K562 (cell line): ENCODE results near the gene CD72. TPM values are rescaled to one million over a fixed set of nuclear protein-coding genes. Genes with fewer than 3 reads are reported as not detected.

ENCODE experiments used
- CC2D1A ChIP-seq: fragments of 450-650 bp; IDR thresholded peaks from 2 replicates; pipeline ENCODE4 v1.6.1; 2017; ENCODE audit warnings: mild to moderate bottlenecking
- CREB3L1 ChIP-seq: fragments of 450-650 bp; IDR thresholded peaks from 2 replicates; pipeline ENCODE4 v1.6.1; 2014; ENCODE audit warnings: low read depth, mild to moderate bottlenecking, moderate library complexity, borderline replicate concordance
- HMGN3 ChIP-seq: IDR thresholded peaks from 2 replicates; pipeline ENCODE4 v1.6.1; 2011; ENCODE audit warnings: borderline replicate concordance, low read depth, mild to moderate bottlenecking, mixed read lengths, low read length; ENCODE audit not compliant: insufficient read length; ENCODE audit errors: extremely low read depth
- JUN ChIP-seq, 2 experiments: sonication (generic) in 1 of 2; formaldehyde crosslinking in 1 of 2; IDR thresholded peaks; 2 replicates each; pipeline versions ENCODE4 v1.6.1 to v1.8.0; 2012 to 2022; ENCODE audit warnings: borderline replicate concordance in 2 of 2, mild to moderate bottlenecking in 2 of 2, improper control_type of control experiment in 1 of 2, low read depth in 1 of 2, low read length in 1 of 2, missing genetic modification reagents in 1 of 2
- KAT7 ChIP-seq: sonication (generic); formaldehyde crosslinking; IDR thresholded peaks from 2 replicates; pipeline ENCODE4 v1.8.0; 2022; ENCODE audit warnings: missing genetic modification reagents, mild to moderate bottlenecking, borderline replicate concordance
- MAX ChIP-seq: sonication (generic); formaldehyde crosslinking; IDR thresholded peaks from 2 replicates; pipeline ENCODE4 v1.9.0; 2022; ENCODE audit warnings: mild to moderate bottlenecking, missing genetic modification reagents
- MEF2A ChIP-seq: IDR thresholded peaks from 2 replicates; pipeline ENCODE4 v1.6.1; 2011; ENCODE audit warnings: low read depth, mild to moderate bottlenecking, low read length, moderate library complexity; ENCODE audit not compliant: control insufficient read depth
- MEIS2 ChIP-seq: fragments of 450-650 bp; IDR thresholded peaks from 2 replicates; pipeline ENCODE4 v1.6.1; 2014; ENCODE audit warnings: mild to moderate bottlenecking; ENCODE audit not compliant: partially characterized antibody
- MYC ChIP-seq, 2 experiments: fragments of 250-450 bp in 1 of 2; sonication (Bioruptor Pico) in 1 of 2; IDR thresholded peaks; 2 replicates each; pipeline versions ENCODE4 v1.5.1 to v1.6.1; 2012 to 2021; ENCODE audit warnings: low read depth in 2 of 2, borderline replicate concordance in 1 of 2, improper control_type of control experiment in 1 of 2, low read length in 1 of 2, mild to moderate bottlenecking in 1 of 2, moderate library complexity in 1 of 2
- NEUROD1 ChIP-seq: fragments of 150-350 bp; IDR thresholded peaks from 2 replicates; pipeline ENCODE4 v1.6.1; 2014; ENCODE audit warnings: borderline replicate concordance, low read length, low read depth; ENCODE audit not compliant: partially characterized antibody
- POLR3G ChIP-seq: IDR thresholded peaks from 2 replicates; pipeline ENCODE4 v1.6.1; 2011; ENCODE audit not compliant: insufficient read length, insufficient replicate concordance; ENCODE audit errors: extremely low read depth
- RFX5 ChIP-seq: IDR thresholded peaks from 2 replicates; pipeline ENCODE4 v1.6.1; 2011; ENCODE audit warnings: low read depth, mild to moderate bottlenecking, improper control_type of control experiment, low read length
- ZFX ChIP-seq: sonication (generic); formaldehyde crosslinking; IDR thresholded peaks from 2 replicates; pipeline ENCODE4 v1.8.0; 2022; ENCODE audit warnings: mild to moderate bottlenecking, missing genetic modification reagents, moderate library complexity
- ZNF316 ChIP-seq: fragments of 450-650 bp; IDR thresholded peaks from 2 replicates; pipeline ENCODE4 v1.6.1; 2016
- ZNF324 ChIP-seq: fragments of 250-450 bp; sonication (Bioruptor Pico); IDR thresholded peaks from 2 replicates; pipeline ENCODE4 v1.4.0; 2020; ENCODE audit warnings: mild to moderate bottlenecking
- ZZZ3 ChIP-seq: fragments of 450-650 bp; IDR thresholded peaks from 2 replicates; pipeline ENCODE4 v1.6.1; 2016; ENCODE audit warnings: antibody characterized with exemption, mild to moderate bottlenecking, moderate library complexity
- polyA plus RNA-seq, 8 experiments: library from polyadenylated mRNA; depleted of rRNA in 4 of 8; stranded (reverse) in 5 of 8; unstranded in 3 of 8; fragments of >200 nt; fragmentation: Nextera tagmentation in 2 of 8; fragmentation: Illumina TruSeq in 1 of 8; extraction: Ambion mirVana in 2 of 8; extraction: Trizol in 1 of 8; gene quantifications; 2 replicates each; pipeline versions ENCODE4 v1.2.1 to v1.2.3, GENCODE V29; 2011 to 2014; ENCODE audit warnings: inconsistent platforms in 1 of 8, missing spikeins in 1 of 8
- total RNA-seq, 7 experiments: library from RNA; depleted of rRNA in 6 of 7; stranded (reverse); fragments of >200 nt in 6 of 7; fragmentation: Illumina TruSeq in 2 of 7; extraction: Trizol in 2 of 7; gene quantifications; 2 replicates each; pipeline versions ENCODE4 v1.2.1 to v1.2.3, GENCODE V29; 2011 to 2021; ENCODE audit warnings: low replicate concordance in 1 of 7
- TF ChIP-seq, protein P1 (sequence below): sonication (generic); formaldehyde crosslinking; IDR thresholded peaks from 2 replicates; pipeline ENCODE4 v1.8.0; 2022; ENCODE audit warnings: missing genetic modification reagents, mild to moderate bottlenecking, moderate library complexity, borderline replicate concordance
- TF ChIP-seq, protein P2 (sequence below): fragments of 450-650 bp; IDR thresholded peaks from 2 replicates; pipeline ENCODE4 v1.6.1; 2016; ENCODE audit warnings: antibody characterized with exemption
- TF ChIP-seq, protein P3 (sequence below): sonication (generic); formaldehyde crosslinking; IDR thresholded peaks from 2 replicates; pipeline ENCODE4 v1.8.0; 2023; ENCODE audit warnings: mild to moderate bottlenecking, missing genetic modification reagents

Gene CD72
- total and polyA plus RNA-seq, 9 of the 15 experiments (the other 6 are each of a cell fraction or from before 2014, with no cell fraction given): 0.11 to 0.78 (median 0.27) TPM; not detected in 1

GRCh38 chr9:35603986-35604577 is 14.1 kb downstream of the CD72 start (continued):
- peak; percentile 88 for TF ChIP-seq CC2D1A
- peak; percentile 73 for TF ChIP-seq ZNF316
- TF ChIP-seq, protein P1, sequence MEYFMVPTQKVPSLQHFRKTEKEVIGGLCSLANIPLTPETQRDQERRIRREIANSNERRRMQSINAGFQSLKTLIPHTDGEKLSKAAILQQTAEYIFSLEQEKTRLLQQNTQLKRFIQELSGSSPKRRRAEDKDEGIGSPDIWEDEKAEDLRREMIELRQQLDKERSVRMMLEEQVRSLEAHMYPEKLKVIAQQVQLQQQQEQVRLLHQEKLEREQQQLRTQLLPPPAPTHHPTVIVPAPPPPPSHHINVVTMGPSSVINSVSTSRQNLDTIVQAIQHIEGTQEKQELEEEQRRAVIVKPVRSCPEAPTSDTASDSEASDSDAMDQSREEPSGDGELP (CRISPR knock-in tag): peak; percentile 87; the same call in 1 of the 2 replicates
- peak; percentile 42 for TF ChIP-seq NEUROD1
- TF ChIP-seq POLR3G: no peak
- TF ChIP-seq HMGN3: peak; percentile 70
- peak; percentile 71 for TF ChIP-seq MEIS2
- no peak for TF ChIP-seq ZZZ3
- peak; percentile 58; the same call in 1 of the 2 replicates for TF ChIP-seq CREB3L1
- TF ChIP-seq, protein P2, sequence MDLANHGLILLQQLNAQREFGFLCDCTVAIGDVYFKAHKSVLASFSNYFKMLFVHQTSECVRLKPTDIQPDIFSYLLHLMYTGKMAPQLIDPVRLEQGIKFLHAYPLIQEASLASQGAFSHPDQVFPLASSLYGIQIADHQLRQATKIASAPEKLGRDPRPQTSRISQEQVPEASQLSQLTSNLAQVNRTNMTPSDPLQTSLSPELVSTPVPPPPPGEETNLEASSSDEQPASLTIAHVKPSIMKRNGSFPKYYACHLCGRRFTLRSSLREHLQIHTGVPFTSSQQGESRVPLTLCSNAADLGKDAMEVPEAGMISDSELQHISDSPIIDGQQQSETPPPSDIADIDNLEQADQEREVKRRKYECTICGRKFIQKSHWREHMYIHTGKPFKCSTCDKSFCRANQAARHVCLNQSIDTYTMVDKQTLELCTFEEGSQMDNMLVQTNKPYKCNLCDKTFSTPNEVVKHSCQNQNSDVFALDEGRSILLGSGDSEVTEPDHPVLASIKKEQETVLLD: peak; percentile 71; the same call in 1 of the 2 replicates
- 0 out of 2 replicates have a peak, but pooled peaks have one; percentile 21 for TF ChIP-seq ZFX (CRISPR knock-in tag)
- no peak for TF ChIP-seq ZNF324 (CRISPR knock-in tag)
- TF ChIP-seq, protein P3, sequence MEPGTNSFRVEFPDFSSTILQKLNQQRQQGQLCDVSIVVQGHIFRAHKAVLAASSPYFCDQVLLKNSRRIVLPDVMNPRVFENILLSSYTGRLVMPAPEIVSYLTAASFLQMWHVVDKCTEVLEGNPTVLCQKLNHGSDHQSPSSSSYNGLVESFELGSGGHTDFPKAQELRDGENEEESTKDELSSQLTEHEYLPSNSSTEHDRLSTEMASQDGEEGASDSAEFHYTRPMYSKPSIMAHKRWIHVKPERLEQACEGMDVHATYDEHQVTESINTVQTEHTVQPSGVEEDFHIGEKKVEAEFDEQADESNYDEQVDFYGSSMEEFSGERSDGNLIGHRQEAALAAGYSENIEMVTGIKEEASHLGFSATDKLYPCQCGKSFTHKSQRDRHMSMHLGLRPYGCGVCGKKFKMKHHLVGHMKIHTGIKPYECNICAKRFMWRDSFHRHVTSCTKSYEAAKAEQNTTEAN: no peak
- TF ChIP-seq MEF2A: no peak
- TF ChIP-seq JUN (IDR thresholded peaks at IDR 0.05; ENCODE audit: borderline replicate concordance, low read depth, low read length): peak; percentile 52; the same call in 1 of the 2 replicates
- no peak for TF ChIP-seq JUN (CRISPR knock-in tag; IDR thresholded peaks at IDR 0.05; ENCODE audit: borderline replicate concordance)
- no peak for TF ChIP-seq RFX5
- TF ChIP-seq MAX: peak; percentile 63
- peak; percentile 43 for TF ChIP-seq MYC (IDR thresholded peaks at IDR 0.05; ENCODE audit: low read depth, low read length)
- no peak for TF ChIP-seq MYC (CRISPR knock-in tag; IDR thresholded peaks at IDR 0.05; ENCODE audit: borderline replicate concordance, low read depth)
- 0 out of 2 replicates have a peak, but pooled peaks have one; percentile 51 for TF ChIP-seq KAT7
